OCI-LY1 (cell line): ENCODE measurements around the gene OLFML2B.

ENCODE experiments used
- CTCF ChIP-seq: fragments of 200-600 bp; sonication (generic), shearing (Covaris generic); IDR thresholded peaks from 2 replicates; pipeline ENCODE4 v1.5.1; 2017; ENCODE audit warnings: mild to moderate bottlenecking, antibody characterized with exemption, low read length, moderate library complexity, mixed read lengths
- EZH2 ChIP-seq: fragments of 200-600 bp; sonication (generic), shearing (Covaris generic); IDR thresholded peaks from 2 replicates; pipeline ENCODE4 v1.8.0; 2017; ENCODE audit warnings: borderline replicate concordance, mixed run types, mild to moderate bottlenecking, antibody characterized with exemption, low read length, moderate library complexity, mixed read lengths

DNA sequence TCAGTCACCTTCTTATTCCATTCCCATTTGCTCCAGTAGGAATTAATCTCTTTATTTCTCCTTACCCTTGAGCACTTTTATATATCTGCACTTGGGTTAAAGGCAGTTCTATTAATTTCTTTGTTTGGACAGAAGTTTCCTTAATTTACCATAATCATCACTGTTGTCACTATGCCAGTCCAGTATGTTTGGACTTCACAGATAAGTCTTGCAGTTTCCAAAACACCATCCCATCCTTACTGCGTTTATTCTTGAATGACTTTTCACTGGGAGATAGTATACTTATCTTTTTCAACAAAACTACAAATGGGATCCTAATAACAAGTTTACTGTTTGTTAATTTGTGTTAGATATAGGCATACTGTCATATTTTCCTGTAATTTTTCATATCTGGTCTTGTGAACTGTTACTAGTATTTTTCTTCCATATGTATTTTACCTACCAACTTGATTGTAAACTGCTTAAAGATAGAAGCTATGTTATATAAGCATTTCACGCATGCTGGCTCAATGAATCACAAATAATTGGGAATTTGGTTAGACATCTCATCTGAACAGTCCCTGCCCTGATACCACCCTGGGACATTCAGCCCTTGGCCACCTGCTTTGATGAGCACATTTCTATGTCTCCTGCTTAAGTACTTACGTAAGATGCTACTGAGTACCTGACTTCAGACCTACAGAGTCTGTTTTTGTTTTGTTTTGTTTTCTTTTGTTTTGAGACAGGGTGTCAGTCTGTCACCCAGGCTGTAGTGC, 78.2 kb downstream of the OLFML2B start:
- no peak for TF ChIP-seq EZH2
- no peak for TF ChIP-seq CTCF
